Trophoblast cell (in vitro differentiated cells and primary cell): ENCODE results near the gene SIM2.

Experiments
- DNase-seq, 2 donors: peaks; one replicate each; pipeline ENCODE4 v3.0.0-alpha.2; 2016
- H2AFZ ChIP-seq: 2 replicates; pipeline ENCODE4 v1.6.1; 2013; ENCODE audit warnings: low read length, moderate library complexity, mild to moderate bottlenecking; ENCODE audit not compliant: insufficient read depth, poor library complexity
- H2AK5ac ChIP-seq: 2 replicates; pipeline ENCODE4 v1.6.1; 2013; ENCODE audit warnings: mild to moderate bottlenecking, low read length
- H2BK120ac ChIP-seq: 2 replicates; pipeline ENCODE4 v1.6.1; 2013; ENCODE audit warnings: low read length, mild to moderate bottlenecking, moderate library complexity; ENCODE audit not compliant: insufficient read depth, poor library complexity
- H2BK12ac ChIP-seq: 2 replicates; pipeline ENCODE4 v1.6.1; 2013; ENCODE audit warnings: mild to moderate bottlenecking, low read length, moderate library complexity
- H2BK5ac ChIP-seq: 2 replicates; pipeline ENCODE4 v1.6.1; 2013; ENCODE audit warnings: low read length, low read depth, moderate library complexity, mild to moderate bottlenecking; ENCODE audit not compliant: poor library complexity
- H3K14ac ChIP-seq: 2 replicates; pipeline ENCODE4 v1.6.1; 2013; ENCODE audit warnings: mild to moderate bottlenecking, low read length
- H3K18ac ChIP-seq: 2 replicates; pipeline ENCODE4 v1.6.1; 2013; ENCODE audit warnings: mild to moderate bottlenecking, low read length
- H3K23ac ChIP-seq: 2 replicates; pipeline ENCODE4 v1.6.1; 2013; ENCODE audit warnings: low read length
- H3K27ac ChIP-seq: 2 replicates; pipeline ENCODE4 v1.5.1; 2013; ENCODE audit warnings: low read depth, mild to moderate bottlenecking, inconsistent platforms, low read length, moderate library complexity
- H3K27me3 ChIP-seq: 2 replicates; pipeline ENCODE4 v1.6.1; 2013; ENCODE audit warnings: inconsistent platforms, mild to moderate bottlenecking, low read length, moderate library complexity; ENCODE audit not compliant: insufficient read depth
- H3K36me3 ChIP-seq, 2 experiments: 1 replicate in 1 of 2; 2 replicates in 1 of 2; pipeline ENCODE4 v1.6.1; 2013; ENCODE audit warnings: low read length in 2 of 2, mild to moderate bottlenecking in 2 of 2, moderate library complexity in 1 of 2; ENCODE audit not compliant: insufficient read depth in 2 of 2, control insufficient read depth in 1 of 2
- H3K4ac ChIP-seq: 2 replicates; pipeline ENCODE4 v1.6.1; 2013; ENCODE audit warnings: low read depth, mild to moderate bottlenecking, low read length, moderate library complexity
- H3K4me1 ChIP-seq, 2 experiments: 1 replicate in 1 of 2; 2 replicates in 1 of 2; pipeline ENCODE4 v1.6.1; 2013; ENCODE audit warnings: low read length in 2 of 2, mild to moderate bottlenecking in 2 of 2, moderate library complexity in 1 of 2; ENCODE audit not compliant: insufficient read depth in 2 of 2, control insufficient read depth in 1 of 2
- H3K4me2 ChIP-seq: 2 replicates; pipeline ENCODE4 v1.6.1; 2013; ENCODE audit warnings: inconsistent platforms, mild to moderate bottlenecking, low read length, moderate library complexity
- H3K4me3 ChIP-seq: 2 replicates; pipeline ENCODE4 v1.5.1; 2013; ENCODE audit warnings: mild to moderate bottlenecking, low read depth, low read length, inconsistent platforms
- H3K79me1 ChIP-seq: one replicate; pipeline ENCODE4 v1.6.1; 2013; ENCODE audit warnings: low read length
- H3K79me2 ChIP-seq: 2 replicates; pipeline ENCODE4 v1.6.1; 2013; ENCODE audit warnings: low read length, mild to moderate bottlenecking; ENCODE audit not compliant: control insufficient read depth, insufficient read depth, poor library complexity
- H3K9ac ChIP-seq: 2 replicates; pipeline ENCODE4 v1.6.1; 2013; ENCODE audit warnings: mild to moderate bottlenecking, low read length
- H3K9me3 ChIP-seq: 2 replicates; pipeline ENCODE4 v1.6.1; 2013; ENCODE audit warnings: low read depth, mild to moderate bottlenecking, control low read depth, inconsistent platforms, low read length; ENCODE audit not compliant: insufficient read depth
- H4K12ac ChIP-seq: 2 replicates; pipeline ENCODE4 v1.6.1; 2013; ENCODE audit warnings: low read depth, mild to moderate bottlenecking, low read length, moderate library complexity
- H4K8ac ChIP-seq: 2 replicates; pipeline ENCODE4 v1.6.1; 2013; ENCODE audit warnings: low read depth, mild to moderate bottlenecking, low read length, moderate library complexity
- H4K91ac ChIP-seq: one replicate; pipeline ENCODE4 v1.6.1; 2013; ENCODE audit warnings: low read depth, mild to moderate bottlenecking, low read length, moderate library complexity
- WGBS: extraction: QIAGEN DNeasy Blood & Tissue Kit; methylation state at CpG from one replicate; pipeline ENCODE4 v1.1.7; 2013; ENCODE audit warnings: missing lambda C conversion rate; ENCODE audit not compliant: insufficient read length, insufficient coverage; ENCODE audit errors: extremely low coverage; 5-methylcytosine and 5-hydroxymethylcytosine counted together

The SIM2 gene

GRCh38 chr21:36735201-36735515 is 36.2 kb downstream of the SIM2 start:
- no peak overlapping the region for H2BK5ac ChIP-seq
- no peak overlapping the region for H3K4me2 ChIP-seq
- no peak overlapping the region for H3K9ac ChIP-seq
- H3K27me3 ChIP-seq, result no peaks in the 10 kb centered on the region
- no peak overlapping the region for H2BK12ac ChIP-seq
- H4K8ac ChIP-seq, result no peak overlapping the region
- no peak overlapping the region for H3K23ac ChIP-seq
- H2AK5ac ChIP-seq, result no peak overlapping the region
- H2AFZ ChIP-seq, result no peak overlapping the region
- no peak overlapping the region for H3K18ac ChIP-seq
- H3K79me1 ChIP-seq, result no peaks in the 10 kb centered on the region
- H4K91ac ChIP-seq, result no peak overlapping the region
- no peaks in the 10 kb centered on the region for H3K79me2 ChIP-seq
- H3K9me3 ChIP-seq, result peaks cover 3% of the 10 kb centered on the region
- no peak overlapping the region for H3K4ac ChIP-seq
- no peak overlapping the region for H3K14ac ChIP-seq
- WGBS, result no CpG with 5 or more reads among the region's 4 CpGs
- H3K36me3 ChIP-seq, result no peaks in the 10 kb centered on the region
- H2BK120ac ChIP-seq, result no peak overlapping the region
- no peak overlapping the region for H3K4me3 ChIP-seq
- no peaks in the 10 kb centered on the region for H3K4me1 ChIP-seq
- no peak overlapping the region for H3K27ac ChIP-seq
- no peak overlapping the region for H4K12ac ChIP-seq
- DNase-seq, result no peak

DNA sequence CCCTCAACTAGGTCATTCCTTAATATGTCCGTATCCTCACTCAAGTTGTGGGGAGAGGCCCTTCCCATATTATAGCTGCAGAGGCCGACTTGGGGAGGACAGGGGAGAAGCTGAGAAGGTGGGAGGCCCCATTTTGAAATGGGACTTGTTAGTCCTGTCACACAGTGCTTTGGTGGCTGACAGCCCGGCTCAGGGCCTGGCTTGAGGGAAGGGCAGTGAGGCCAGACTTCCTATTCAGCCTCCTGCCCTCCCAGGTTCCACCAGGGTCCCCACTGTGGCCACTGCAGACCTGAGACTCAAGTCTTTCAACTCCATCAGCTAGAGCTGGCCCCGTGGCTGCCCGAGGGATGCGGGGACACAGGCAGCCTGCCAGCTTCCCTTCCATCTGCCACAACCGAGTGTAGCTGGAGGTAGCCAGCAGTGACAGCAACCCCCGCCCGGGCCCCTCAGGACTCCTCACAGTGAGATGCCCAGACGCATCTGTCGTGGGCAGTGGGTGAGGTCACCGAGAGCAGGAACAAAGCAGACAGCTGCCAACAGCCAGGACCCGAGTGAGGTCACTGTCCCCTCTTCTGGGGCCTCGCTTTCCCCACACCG is 36.9 kb downstream of the SIM2 start:
- H3K18ac ChIP-seq, result no peak overlapping the region
- H3K36me3 ChIP-seq, result no peaks in the 10 kb centered on the region
- H3K79me1 ChIP-seq, result no peaks in the 10 kb centered on the region
- no peaks in the 10 kb centered on the region for H3K4me1 ChIP-seq
- no peak overlapping the region for H3K4me2 ChIP-seq
- H2AK5ac ChIP-seq, result no peak overlapping the region
- no peak overlapping the region for H3K23ac ChIP-seq
- no peaks in the 10 kb centered on the region for H3K79me2 ChIP-seq
- no peak overlapping the region for H4K12ac ChIP-seq
- no peak overlapping the region for H2BK5ac ChIP-seq
- peaks cover 3% of the 10 kb centered on the region for H3K9me3 ChIP-seq
- no peak overlapping the region for H3K4me3 ChIP-seq
- no peak overlapping the region for H3K9ac ChIP-seq
- no peak overlapping the region for H2BK120ac ChIP-seq
- no CpG with 5 or more reads among the region's 15 CpGs for WGBS
- H3K14ac ChIP-seq, result no peak overlapping the region
- H3K4ac ChIP-seq, result no peak overlapping the region
- no peak for DNase-seq
- no peak overlapping the region for H2AFZ ChIP-seq
- H3K27ac ChIP-seq, result no peak overlapping the region
- no peak overlapping the region for H2BK12ac ChIP-seq
- H4K8ac ChIP-seq, result no peak overlapping the region
- H4K91ac ChIP-seq, result no peak overlapping the region
- no peaks in the 10 kb centered on the region for H3K27me3 ChIP-seq

GRCh38 chr21:36738489-36739126 is 39.7 kb downstream of the SIM2 start:
- Histone ChIP-seq H4K91ac (no peak overlapping the region), H3K27me3 (no peaks in the 10 kb centered on the region), H3K36me3 (no peaks in the 10 kb centered on the region), H3K18ac (no peak overlapping the region), H3K4me3 (no peak overlapping the region), H3K23ac (no peak overlapping the region), H2BK5ac (no peak overlapping the region), H4K12ac (no peak overlapping the region), H3K27ac (no peak overlapping the region), H3K4me1 (no peaks in the 10 kb centered on the region), H3K9ac (no peak overlapping the region), H3K14ac (no peak overlapping the region), H3K79me1 (no peaks in the 10 kb centered on the region), H3K9me3 (peaks cover 3% of the 10 kb centered on the region), H2BK120ac (no peak overlapping the region), H2AFZ (no peak overlapping the region), H4K8ac (no peak overlapping the region), H3K4me2 (no peak overlapping the region), H2BK12ac (no peak overlapping the region), H3K79me2 (no peaks in the 10 kb centered on the region), H3K4ac (no peak overlapping the region), H2AK5ac (no peak overlapping the region)
- WGBS, result no CpG with 5 or more reads among the region's 12 CpGs
- no peak for DNase-seq

DNA sequence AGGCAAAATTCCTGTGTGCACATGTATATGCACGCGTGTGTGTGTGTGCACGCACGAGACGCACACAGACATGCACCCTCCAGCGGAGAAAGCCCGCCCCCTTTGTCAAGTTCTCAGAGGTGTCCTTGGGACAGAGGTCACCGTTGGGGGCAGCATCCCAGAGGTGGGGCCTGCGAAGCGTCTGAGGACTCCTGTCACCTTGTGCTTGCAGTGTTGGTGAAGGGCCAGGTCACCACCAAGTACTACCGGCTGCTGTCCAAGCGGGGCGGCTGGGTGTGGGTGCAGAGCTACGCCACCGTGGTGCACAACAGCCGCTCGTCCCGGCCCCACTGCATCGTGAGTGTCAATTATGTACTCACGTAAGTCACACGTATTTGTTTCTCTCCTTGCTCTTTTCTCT is 42.6 kb downstream of the SIM2 start:
- no peaks in the 10 kb centered on the region for H3K27me3 ChIP-seq
- no CpG with 5 or more reads among the region's 21 CpGs for WGBS
- H4K12ac ChIP-seq, result no peak overlapping the region

More for the DNA sequence above, 42.6 kb downstream of the SIM2 start:
- Histone ChIP-seq H4K91ac (no peak overlapping the region), H2AFZ (no peak overlapping the region), H3K4ac (no peak overlapping the region), H3K36me3 (no peaks in the 10 kb centered on the region), H3K14ac (no peak overlapping the region), H3K18ac (no peak overlapping the region), H3K9me3 (peaks cover 3% of the 10 kb centered on the region), H2AK5ac (no peak overlapping the region), H3K27ac (no peak overlapping the region), H3K23ac (no peak overlapping the region), H4K8ac (no peak overlapping the region), H3K4me3 (no peak overlapping the region), H2BK5ac (no peak overlapping the region), H3K79me1 (no peaks in the 10 kb centered on the region), H3K79me2 (no peaks in the 10 kb centered on the region), H2BK120ac (no peak overlapping the region), H2BK12ac (no peak overlapping the region), H3K4me2 (no peak overlapping the region), H3K4me1 (no peaks in the 10 kb centered on the region), H3K9ac (no peak overlapping the region)
- no peak for DNase-seq
